H1 (cell line): ENCODE data around the gene OR52E4. TPM values are rescaled to one million over a fixed set of nuclear protein-coding genes. Genes with fewer than 3 reads are reported as not detected.

Experiments
- CBX5 ChIP-seq: fragments of 300-800, 300-1000 bp; sonication (generic); IDR thresholded peaks from 2 replicates; pipeline ENCODE4 v1.7.1; 2016; ENCODE audit warnings: antibody characterized with exemption, low read length, low read depth
- CHD2 ChIP-seq: IDR thresholded peaks from 2 replicates; pipeline ENCODE4 v1.6.1; 2012; ENCODE audit warnings: low read length, improper control_type of control experiment
- FOSL1 ChIP-seq: IDR thresholded peaks from 2 replicates; pipeline ENCODE4 v1.6.1; 2011; ENCODE audit warnings: mild to moderate bottlenecking, low read depth, low read length, moderate library complexity; ENCODE audit not compliant: insufficient read depth
- HDAC2 ChIP-seq, 2 experiments: fragments of 300-600 bp in 1 of 2; sonication (generic) in 1 of 2; IDR thresholded peaks; 2 replicates each; pipeline ENCODE4 v1.6.1; 2011 to 2012; ENCODE audit warnings: low read depth in 2 of 2, low read length in 2 of 2, mild to moderate bottlenecking in 2 of 2, moderate library complexity in 2 of 2, borderline replicate concordance in 1 of 2, inconsistent platforms in 1 of 2
- RAD21 ChIP-seq, 2 experiments: IDR thresholded peaks in 1 of 2; conservative IDR thresholded peaks in 1 of 2; 2 replicates each; pipeline ENCODE4 v1.6.1; 2011; ENCODE audit warnings: low read depth in 2 of 2, low read length in 2 of 2, improper control_type of control experiment in 1 of 2, inconsistent platforms in 1 of 2, mild to moderate bottlenecking in 1 of 2, moderate library complexity in 1 of 2
- SIX5 ChIP-seq: IDR thresholded peaks from 2 replicates; pipeline ENCODE4 v1.6.1; 2011; ENCODE audit warnings: mild to moderate bottlenecking, low read depth, low read length
- polyA plus RNA-seq, 7 experiments: library from polyadenylated mRNA; depleted of rRNA in 3 of 7; stranded (reverse) in 5 of 7; unstranded in 2 of 7; fragments of >200 nt in 5 of 7; fragments of 200-250 nt in 2 of 7; gene quantifications; 1 replicate in 5 of 7; 2 replicates in 1 of 7; 4 replicates in 1 of 7; pipeline versions ENCODE4 v1.2.1 to v1.2.3, GENCODE V29; 2011 to 2013; ENCODE audit warnings: missing spikeins in 2 of 7, mixed read lengths in 2 of 7
- total RNA-seq: library from RNA; stranded (reverse); fragmentation: NEBNext Ultra II Directional; extraction: Animal tissue kit (Norgen Biotek cat#: 25700); gene quantifications from 2 replicates; pipeline ENCODE4 v1.2.1, GENCODE V29; 2021

OR52E4 gene
- total and polyA plus RNA-seq, 2 of the 8 experiments (the other 6 are each of a cell fraction or from before 2014, with no cell fraction given): not detected

DNA sequence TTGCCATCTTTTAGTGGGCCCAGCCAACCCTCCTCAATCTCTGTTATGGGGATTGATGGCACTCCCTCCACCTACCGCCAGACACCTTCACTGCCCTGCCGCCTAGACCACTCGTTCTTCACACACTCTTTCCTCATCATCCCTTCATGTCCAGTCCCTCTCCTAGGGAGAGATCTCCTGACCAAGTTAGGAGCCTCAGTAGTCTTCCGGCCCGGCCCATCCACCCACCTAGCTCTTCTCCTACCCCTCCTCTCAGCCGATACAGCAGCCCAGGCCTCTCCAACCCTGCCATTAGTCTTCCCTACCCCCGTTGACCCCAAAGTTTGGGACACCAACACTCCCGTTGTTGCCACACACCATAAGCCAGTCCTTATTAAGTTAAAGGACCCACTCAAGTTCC lies 50.6 kb downstream of the OR52E4 start (continued):
- TF ChIP-seq HDAC2 (IDR thresholded peaks at IDR 0.05; ENCODE audit: borderline replicate concordance in 1 of 2, low read depth in 2 of 2, low read length in 2 of 2) (no peak), RAD21 (IDR thresholded peaks at IDR 0.05 in 1 of 2, conservative IDR thresholded peaks at IDR 0.05 in 1 of 2; ENCODE audit: low read depth in 2 of 2, low read length in 2 of 2) (no peak), CBX5 (no peak), SIX5 (no peak), FOSL1 (no peak), CHD2 (no peak)
